ENCODE measurements around the gene RBM19. TPM values are rescaled to one million over a fixed set of nuclear protein-coding genes. Genes with fewer than 3 reads are reported as not detected.

The RBM19 gene
- total and polyA plus RNA-seq, 2 donors (not counting 3 experiments of a cell fraction or from before 2014, with no cell fraction given) = 13.2 to 34.4 TPM

- H3K4me1 ChIP-seq (ENCODE audit: control insufficient read depth, extremely low read depth, insufficient read depth, low read length) = no peaks in the 10 kb centered on the region
- no peaks in the 10 kb centered on the region for H3K27me3 ChIP-seq (ENCODE audit: control insufficient read depth in 2 of 2, insufficient read depth in 2 of 2, low read length in 2 of 2)
- H3K9ac ChIP-seq (replicated peaks; ENCODE audit: extremely low read depth, insufficient read depth, low read length) = no peak overlapping the region
- H3K9me1 ChIP-seq (replicated peaks; ENCODE audit: control insufficient read depth, extremely low read depth, insufficient read depth, low read length) = no peaks in the 10 kb centered on the region
- no TSS peak for BruUV-seq (replicated peaks)
- TF ChIP-seq EZH2 (IDR thresholded peaks at IDR 0.05; ENCODE audit: borderline replicate concordance, low read depth, low read length, severe bottlenecking) (no peak), GATA2 (IDR thresholded peaks at IDR 0.05; ENCODE audit: insufficient read depth, insufficient read length, low read depth, low read length) (no peak), FOS (IDR thresholded peaks at IDR 0.05; ENCODE audit: borderline replicate concordance, insufficient read depth, low read length) (no peak), MYC (IDR thresholded peaks at IDR 0.05; ENCODE audit: low read depth, low read length) (no peak), CTCF (IDR thresholded peaks at IDR 0.05; ENCODE audit: extremely low read depth in 1 of 2, insufficient read depth in 1 of 2, low read depth in 1 of 2, low read length in 2 of 2) (no peak), POLR2AphosphoS5 (IDR thresholded peaks at IDR 0.05; ENCODE audit: insufficient read depth, low read depth, low read length) (no peak), MAX (IDR thresholded peaks at IDR 0.05; ENCODE audit: insufficient read depth, insufficient read length) (no peak), POLR2A (IDR thresholded peaks at IDR 0.05; ENCODE audit: low read depth, low read length) (no peak), JUN (IDR thresholded peaks at IDR 0.05; ENCODE audit: borderline replicate concordance, insufficient read depth, insufficient read length, low read depth) (no peak)
- no peaks in the 10 kb centered on the region for H3K9me3 ChIP-seq (replicated peaks; ENCODE audit: control insufficient read depth, insufficient read depth, low read length)
- intact Hi-C loops (cut with micrococcal nuclease) = no loop called here
- H4K20me1 ChIP-seq (replicated peaks; ENCODE audit: control insufficient read depth, extremely low read depth, insufficient read depth, low read length) = no peaks in the 10 kb centered on the region
- no peak overlapping the region for H3K4me3 ChIP-seq (replicated peaks in 1 of 3; ENCODE audit: insufficient read depth in 1 of 3, low read depth in 1 of 3, low read length in 3 of 3)
- H2AFZ ChIP-seq (ENCODE audit: low read depth, low read length) = no peak overlapping the region
- no peak overlapping the region for H3K27ac ChIP-seq (ENCODE audit: insufficient read depth, low read depth, low read length)
- FAIRE-seq (no peak), DNase-seq (ENCODE audit: low read depth, low spot score) (no peak)
- no peaks in the 10 kb centered on the region for H3K79me2 ChIP-seq (ENCODE audit: control insufficient read depth, insufficient read depth, low read length)
- dilution Hi-C loops (cut with MboI; ENCODE audit: extremely low pct_ligation_motif_present, low sequenced_read_pairs) = no loop called here
- POLR2A ChIA-PET = no interaction called here
- no peaks in the 10 kb centered on the region for H3K36me3 ChIP-seq (ENCODE audit: control insufficient read depth in 2 of 2, extremely low read depth in 1 of 2, insufficient read depth in 2 of 2, low read length in 2 of 2)
- CTCF ChIA-PET = no interaction called here
- H3K4me2 ChIP-seq (ENCODE audit: insufficient read depth, low read length) = no peak overlapping the region
Observed at GRCh38 chr12:113893221-113893620, 72.9 kb downstream of the RBM19 start.

Measured in endothelial cell of umbilical vein (primary cell).